GM12878 (cell line): ENCODE measurements around the gene DCAF6.

Experiments
- CBX5 ChIP-seq: sonication (generic); IDR thresholded peaks from 2 replicates; pipeline ENCODE4 v1.6.1; 2016; ENCODE audit warnings: low read depth, moderate library complexity, mild to moderate bottlenecking, inconsistent platforms
- EP300 ChIP-seq, 2 experiments: fragments of 150-350 bp in 1 of 2; IDR thresholded peaks; 2 replicates each; pipeline ENCODE4 v1.6.1; 2011 to 2012; ENCODE audit warnings: low read depth in 2 of 2, low read length in 2 of 2, borderline replicate concordance in 1 of 2, improper control_type of control experiment in 1 of 2, inconsistent platforms in 1 of 2; ENCODE audit not compliant: control insufficient read depth in 1 of 2
- EZH2 ChIP-seq: IDR thresholded peaks from 2 replicates; pipeline ENCODE4 v1.6.1; 2012; ENCODE audit warnings: low read depth, mild to moderate bottlenecking, control low read depth, inconsistent platforms, low read length, borderline replicate concordance; ENCODE audit not compliant: control insufficient read depth
- NFYB ChIP-seq: IDR thresholded peaks from 2 replicates; pipeline ENCODE4 v1.6.1; 2011; ENCODE audit warnings: low read depth, mild to moderate bottlenecking, low read length, improper control_type of control experiment, moderate library complexity; ENCODE audit not compliant: insufficient read depth
- NRF1 ChIP-seq: conservative IDR thresholded peaks from 2 replicates; pipeline ENCODE4 v1.6.1; 2011; ENCODE audit warnings: mild to moderate bottlenecking, low read depth, low read length, improper control_type of control experiment
- PAX8 ChIP-seq: fragments of 450-650 bp; IDR thresholded peaks from 2 replicates; pipeline ENCODE4 v1.6.1; 2017; ENCODE audit warnings: mild to moderate bottlenecking, moderate library complexity
- POLR2A ChIP-seq: IDR thresholded peaks from 2 replicates; pipeline ENCODE4 v1.6.1; 2011; ENCODE audit warnings: low read depth, mild to moderate bottlenecking, low read length
- RBBP5 ChIP-seq: fragments of 200-600 bp; sonication (generic); conservative IDR thresholded peaks from 2 replicates; pipeline ENCODE4 v1.6.1; 2016
- SPI1 ChIP-seq: IDR thresholded peaks from 2 replicates; pipeline ENCODE4 v1.6.1; 2011; ENCODE audit warnings: low read depth, mild to moderate bottlenecking, low read length, moderate library complexity, borderline replicate concordance; ENCODE audit not compliant: insufficient read depth
- TF ChIP-seq, protein P1 (sequence below), 3 experiments: IDR thresholded peaks in 2 of 3; conservative IDR thresholded peaks in 1 of 3; 2 replicates each; pipeline ENCODE4 v1.5.1; 2011; ENCODE audit warnings: low read depth in 3 of 3, low read length in 3 of 3, mild to moderate bottlenecking in 3 of 3, control low read depth in 2 of 3, moderate library complexity in 2 of 3, inconsistent platforms in 1 of 3, mixed read lengths in 1 of 3; ENCODE audit not compliant: control insufficient read depth in 2 of 3, insufficient read depth in 1 of 3; ENCODE audit errors: extremely low read depth in 1 of 3
- TF ChIP-seq, protein P2 (sequence below): IDR thresholded peaks from 2 replicates; pipeline ENCODE4 v1.6.1; 2011; ENCODE audit warnings: low read depth, mild to moderate bottlenecking, low read length, moderate library complexity, borderline replicate concordance; ENCODE audit errors: extremely low read depth
- TF ChIP-seq, protein P3 (sequence below): fragments of 450-650 bp; IDR thresholded peaks from 2 replicates; pipeline ENCODE4 v1.6.1; 2016; ENCODE audit warnings: mild to moderate bottlenecking
- TF ChIP-seq, protein P4 (sequence below): IDR thresholded peaks from 2 replicates; pipeline ENCODE4 v1.6.1; 2012; ENCODE audit warnings: low read depth, low read length, improper control_type of control experiment
- TF ChIP-seq, protein P5 (sequence below): IDR thresholded peaks from 2 replicates; pipeline ENCODE4 v1.6.1; 2012; ENCODE audit warnings: mild to moderate bottlenecking, low read depth, low read length

DNA sequence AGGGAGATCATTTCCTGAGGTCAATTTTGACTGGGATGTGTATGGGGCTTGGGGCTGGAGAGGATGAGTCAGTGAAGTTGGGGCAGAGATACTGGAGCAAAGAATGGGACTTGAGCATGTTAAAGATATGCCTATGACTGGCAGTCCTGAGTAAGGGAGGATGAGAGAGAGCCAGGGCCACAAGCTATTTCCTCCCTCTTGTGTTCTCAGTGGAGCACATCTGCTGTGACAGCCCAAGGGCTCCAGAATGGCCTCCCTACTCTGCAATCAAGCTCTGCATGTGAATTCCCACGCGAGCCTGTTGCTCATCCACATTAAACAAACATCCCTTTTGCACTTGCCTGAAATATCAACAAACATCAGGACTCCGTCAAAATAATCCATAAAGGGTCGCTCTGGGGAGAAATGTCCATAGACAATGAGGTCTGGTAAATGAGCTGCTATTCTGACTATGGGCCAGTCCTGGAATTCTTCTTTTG is 31.8 kb upstream of the DCAF6 start:
- TF ChIP-seq, protein P1, sequence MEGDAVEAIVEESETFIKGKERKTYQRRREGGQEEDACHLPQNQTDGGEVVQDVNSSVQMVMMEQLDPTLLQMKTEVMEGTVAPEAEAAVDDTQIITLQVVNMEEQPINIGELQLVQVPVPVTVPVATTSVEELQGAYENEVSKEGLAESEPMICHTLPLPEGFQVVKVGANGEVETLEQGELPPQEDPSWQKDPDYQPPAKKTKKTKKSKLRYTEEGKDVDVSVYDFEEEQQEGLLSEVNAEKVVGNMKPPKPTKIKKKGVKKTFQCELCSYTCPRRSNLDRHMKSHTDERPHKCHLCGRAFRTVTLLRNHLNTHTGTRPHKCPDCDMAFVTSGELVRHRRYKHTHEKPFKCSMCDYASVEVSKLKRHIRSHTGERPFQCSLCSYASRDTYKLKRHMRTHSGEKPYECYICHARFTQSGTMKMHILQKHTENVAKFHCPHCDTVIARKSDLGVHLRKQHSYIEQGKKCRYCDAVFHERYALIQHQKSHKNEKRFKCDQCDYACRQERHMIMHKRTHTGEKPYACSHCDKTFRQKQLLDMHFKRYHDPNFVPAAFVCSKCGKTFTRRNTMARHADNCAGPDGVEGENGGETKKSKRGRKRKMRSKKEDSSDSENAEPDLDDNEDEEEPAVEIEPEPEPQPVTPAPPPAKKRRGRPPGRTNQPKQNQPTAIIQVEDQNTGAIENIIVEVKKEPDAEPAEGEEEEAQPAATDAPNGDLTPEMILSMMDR (IDR thresholded peaks at IDR 0.05 in 2 of 3, conservative IDR thresholded peaks at IDR 0.05 in 1 of 3; ENCODE audit: control insufficient read depth in 2 of 3, extremely low read depth in 1 of 3, insufficient read depth in 1 of 3, low read depth in 3 of 3, low read length in 3 of 3): no peak
- TF ChIP-seq, protein P2, sequence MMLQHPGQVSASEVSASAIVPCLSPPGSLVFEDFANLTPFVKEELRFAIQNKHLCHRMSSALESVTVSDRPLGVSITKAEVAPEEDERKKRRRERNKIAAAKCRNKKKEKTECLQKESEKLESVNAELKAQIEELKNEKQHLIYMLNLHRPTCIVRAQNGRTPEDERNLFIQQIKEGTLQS: no peak
- no peak for TF ChIP-seq SPI1
- TF ChIP-seq, protein P3, sequence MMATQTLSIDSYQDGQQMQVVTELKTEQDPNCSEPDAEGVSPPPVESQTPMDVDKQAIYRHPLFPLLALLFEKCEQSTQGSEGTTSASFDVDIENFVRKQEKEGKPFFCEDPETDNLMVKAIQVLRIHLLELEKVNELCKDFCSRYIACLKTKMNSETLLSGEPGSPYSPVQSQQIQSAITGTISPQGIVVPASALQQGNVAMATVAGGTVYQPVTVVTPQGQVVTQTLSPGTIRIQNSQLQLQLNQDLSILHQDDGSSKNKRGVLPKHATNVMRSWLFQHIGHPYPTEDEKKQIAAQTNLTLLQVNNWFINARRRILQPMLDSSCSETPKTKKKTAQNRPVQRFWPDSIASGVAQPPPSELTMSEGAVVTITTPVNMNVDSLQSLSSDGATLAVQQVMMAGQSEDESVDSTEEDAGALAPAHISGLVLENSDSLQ: no peak
- no peak for TF ChIP-seq CBX5
- TF ChIP-seq EP300 (IDR thresholded peaks at IDR 0.05; ENCODE audit: borderline replicate concordance in 1 of 2, control insufficient read depth in 1 of 2, low read depth in 2 of 2, low read length in 2 of 2): no peak
- TF ChIP-seq NFYB: no peak
- TF ChIP-seq EZH2: no peak
- TF ChIP-seq, protein P4, sequence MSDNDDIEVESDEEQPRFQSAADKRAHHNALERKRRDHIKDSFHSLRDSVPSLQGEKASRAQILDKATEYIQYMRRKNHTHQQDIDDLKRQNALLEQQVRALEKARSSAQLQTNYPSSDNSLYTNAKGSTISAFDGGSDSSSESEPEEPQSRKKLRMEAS: no peak
- TF ChIP-seq NRF1: no peak
- TF ChIP-seq POLR2A: no peak
- TF ChIP-seq RBBP5: no peak
- TF ChIP-seq, protein P5, sequence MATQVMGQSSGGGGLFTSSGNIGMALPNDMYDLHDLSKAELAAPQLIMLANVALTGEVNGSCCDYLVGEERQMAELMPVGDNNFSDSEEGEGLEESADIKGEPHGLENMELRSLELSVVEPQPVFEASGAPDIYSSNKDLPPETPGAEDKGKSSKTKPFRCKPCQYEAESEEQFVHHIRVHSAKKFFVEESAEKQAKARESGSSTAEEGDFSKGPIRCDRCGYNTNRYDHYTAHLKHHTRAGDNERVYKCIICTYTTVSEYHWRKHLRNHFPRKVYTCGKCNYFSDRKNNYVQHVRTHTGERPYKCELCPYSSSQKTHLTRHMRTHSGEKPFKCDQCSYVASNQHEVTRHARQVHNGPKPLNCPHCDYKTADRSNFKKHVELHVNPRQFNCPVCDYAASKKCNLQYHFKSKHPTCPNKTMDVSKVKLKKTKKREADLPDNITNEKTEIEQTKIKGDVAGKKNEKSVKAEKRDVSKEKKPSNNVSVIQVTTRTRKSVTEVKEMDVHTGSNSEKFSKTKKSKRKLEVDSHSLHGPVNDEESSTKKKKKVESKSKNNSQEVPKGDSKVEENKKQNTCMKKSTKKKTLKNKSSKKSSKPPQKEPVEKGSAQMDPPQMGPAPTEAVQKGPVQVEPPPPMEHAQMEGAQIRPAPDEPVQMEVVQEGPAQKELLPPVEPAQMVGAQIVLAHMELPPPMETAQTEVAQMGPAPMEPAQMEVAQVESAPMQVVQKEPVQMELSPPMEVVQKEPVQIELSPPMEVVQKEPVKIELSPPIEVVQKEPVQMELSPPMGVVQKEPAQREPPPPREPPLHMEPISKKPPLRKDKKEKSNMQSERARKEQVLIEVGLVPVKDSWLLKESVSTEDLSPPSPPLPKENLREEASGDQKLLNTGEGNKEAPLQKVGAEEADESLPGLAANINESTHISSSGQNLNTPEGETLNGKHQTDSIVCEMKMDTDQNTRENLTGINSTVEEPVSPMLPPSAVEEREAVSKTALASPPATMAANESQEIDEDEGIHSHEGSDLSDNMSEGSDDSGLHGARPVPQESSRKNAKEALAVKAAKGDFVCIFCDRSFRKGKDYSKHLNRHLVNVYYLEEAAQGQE: no peak
- TF ChIP-seq PAX8: no peak
